Measurements from ENCODE around the gene MYO1G. TPM values are rescaled to one million over a fixed set of nuclear protein-coding genes. Genes with fewer than 3 reads are reported as not detected.

MYO1G gene
- polyA plus RNA-seq, 1 of the 3 experiments (the other 2 are of a cell fraction), result 0.05 TPM

DNA sequence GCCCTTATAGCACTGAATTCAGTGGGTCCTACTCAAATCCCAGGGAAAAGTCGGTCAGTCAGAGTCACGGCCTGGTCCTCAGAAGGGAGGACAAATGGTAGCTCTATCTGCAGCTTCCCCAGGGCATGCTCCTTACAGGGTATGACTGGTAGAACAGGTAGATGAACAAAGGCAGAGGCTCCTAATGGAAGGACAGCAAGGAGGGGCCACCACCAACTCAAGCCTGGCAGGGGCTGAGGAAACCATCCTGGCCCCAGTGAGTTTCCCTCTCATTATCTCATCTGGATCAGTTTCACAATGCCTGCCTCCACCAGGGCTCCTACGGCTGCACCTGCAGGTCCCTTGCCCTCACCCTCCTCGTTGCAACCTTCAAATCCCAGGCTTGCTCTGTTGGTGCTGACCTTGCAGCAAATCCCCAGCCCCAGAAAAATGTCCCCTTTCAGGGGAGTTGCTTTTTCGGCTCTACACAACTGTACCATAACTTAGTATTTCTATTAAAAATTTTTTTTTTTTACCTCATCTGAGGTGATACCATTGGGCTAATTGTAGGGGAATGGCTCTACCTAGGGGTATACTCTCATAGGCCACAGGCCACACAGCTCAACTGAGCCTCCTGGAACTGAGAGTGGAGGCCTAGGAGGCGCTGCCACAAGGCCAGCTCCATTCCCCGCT, 2.4 kb upstream of the MYO1G start (continued):
- TF ChIP-seq TAF1 (IDR thresholded peaks at IDR 0.05; ENCODE audit: borderline replicate concordance, low read depth, low read length) (no peak), RCOR1 (IDR thresholded peaks at IDR 0.05; ENCODE audit: low read length) (no peak), EP300 (IDR thresholded peaks at IDR 0.05; ENCODE audit: borderline replicate concordance in 1 of 2, low read depth in 1 of 2, low read length in 1 of 2) (no peak), NFIC (IDR thresholded peaks at IDR 0.05; ENCODE audit: borderline replicate concordance) (no peak), SIN3A (IDR thresholded peaks at IDR 0.05; ENCODE audit: borderline replicate concordance, low read depth, low read length) (no peak), RXRA (IDR thresholded peaks at IDR 0.05; ENCODE audit: borderline replicate concordance, low read depth) (no peak)

DNA sequence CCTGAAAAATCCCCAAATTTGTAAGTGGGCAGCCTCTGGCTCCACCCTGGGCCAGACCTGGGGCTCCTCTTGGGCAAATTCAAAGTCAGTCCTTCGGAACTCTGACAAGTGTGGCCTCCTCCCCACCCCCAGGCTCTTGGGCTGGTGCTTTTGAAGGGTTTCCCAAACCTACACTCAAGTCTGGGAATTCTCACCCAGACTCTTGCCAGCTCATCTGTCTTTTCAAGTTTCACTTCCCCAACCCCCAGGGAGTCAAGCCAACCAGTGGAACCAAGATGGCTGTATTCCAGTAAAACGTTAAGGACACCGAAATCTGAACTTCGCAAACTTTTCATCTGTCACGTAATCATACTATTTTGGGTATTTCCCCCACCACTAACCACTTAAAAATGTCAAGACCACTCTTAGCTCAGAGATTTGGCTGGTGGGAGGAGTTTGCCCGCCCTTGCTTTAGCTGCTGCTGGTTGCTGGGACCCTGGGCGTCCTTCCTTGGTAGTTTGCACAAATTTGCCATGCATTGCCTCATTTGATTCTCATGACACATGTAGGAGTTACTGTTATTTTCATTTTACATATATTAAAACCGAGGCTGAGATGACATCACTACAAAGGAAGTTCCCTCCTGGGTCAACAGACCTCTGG, 1.7 kb upstream of the MYO1G start:
- Histone ChIP-seq H3K4me2 (no peak overlapping the region), H3K9ac (no peak overlapping the region), H3K27ac (ENCODE audit: low read depth in 2 of 2, low read length in 1 of 2) (no peak overlapping the region), H3K4me3 (ENCODE audit: low read depth in 2 of 2, low read length in 1 of 2) (no peak overlapping the region), H3K36me3 (replicated peaks in 1 of 2; ENCODE audit: control insufficient read depth in 1 of 2, insufficient read depth in 2 of 2, low read length in 1 of 2) (peaks cover 36 to 50% of the 10 kb centered on the region in 2 experiments), H3K4me1 (ENCODE audit: control insufficient read depth in 1 of 2, insufficient read depth in 2 of 2, low read depth in 1 of 2, low read length in 1 of 2) (peaks cover 13 to 19% of the 10 kb centered on the region in 2 experiments; a peak in 3 of 4 replicates), H3K9me3 (no peaks in the 10 kb centered on the region), H3K27me3 (ENCODE audit: insufficient read depth) (no peaks in the 10 kb centered on the region), H4K20me1 (ENCODE audit: insufficient read depth) (0 out of 2 replicates have a peak, but pooled peaks cover 4% of the 10 kb centered on the region), H3F3A (replicated peaks; ENCODE audit: insufficient read depth) (peaks cover 39% of the 10 kb centered on the region), H3K9me2 (no peaks in the 10 kb centered on the region), H3K79me2 (ENCODE audit: insufficient read depth) (peaks cover 17% of the 10 kb centered on the region), H2AFZ (ENCODE audit: low read depth) (no peak overlapping the region)
- TF ChIP-seq RCOR1 (IDR thresholded peaks at IDR 0.05; ENCODE audit: low read length), result no peak
- no peak for TF ChIP-seq SIN3A (IDR thresholded peaks at IDR 0.05; ENCODE audit: borderline replicate concordance, low read depth, low read length)
- no peak for TF ChIP-seq RAD21 (IDR thresholded peaks at IDR 0.05; ENCODE audit: low read length)
- TF ChIP-seq RXRA (IDR thresholded peaks at IDR 0.05; ENCODE audit: borderline replicate concordance, low read depth), result no peak
- TF ChIP-seq POLR2AphosphoS5 (IDR thresholded peaks at IDR 0.05; ENCODE audit: low read depth, low read length), result no peak
- no peak for TF ChIP-seq TEAD4 (IDR thresholded peaks at IDR 0.05; ENCODE audit: borderline replicate concordance, insufficient read depth)
- TF ChIP-seq MXI1 (IDR thresholded peaks at IDR 0.05; ENCODE audit: low read depth, low read length), result no peak
- TF ChIP-seq EP300 (IDR thresholded peaks at IDR 0.05; ENCODE audit: borderline replicate concordance in 1 of 2, low read depth in 1 of 2, low read length in 1 of 2), result no peak
- no peak for TF ChIP-seq FOXM1 (IDR thresholded peaks at IDR 0.05; ENCODE audit: low read depth)
- TF ChIP-seq JUND (IDR thresholded peaks at IDR 0.05), result no peak
- TF ChIP-seq YY1 (IDR thresholded peaks at IDR 0.05; ENCODE audit: low read depth), result no peak
- TF ChIP-seq RFX5 (IDR thresholded peaks at IDR 0.05; ENCODE audit: low read length), result no peak
- no peak for TF ChIP-seq FOXJ3 (CRISPR knock-in tag; IDR thresholded peaks at IDR 0.05)
- TF ChIP-seq GATA2 (CRISPR knock-in tag; IDR thresholded peaks at IDR 0.05), result no peak
- TF ChIP-seq, protein P1, sequence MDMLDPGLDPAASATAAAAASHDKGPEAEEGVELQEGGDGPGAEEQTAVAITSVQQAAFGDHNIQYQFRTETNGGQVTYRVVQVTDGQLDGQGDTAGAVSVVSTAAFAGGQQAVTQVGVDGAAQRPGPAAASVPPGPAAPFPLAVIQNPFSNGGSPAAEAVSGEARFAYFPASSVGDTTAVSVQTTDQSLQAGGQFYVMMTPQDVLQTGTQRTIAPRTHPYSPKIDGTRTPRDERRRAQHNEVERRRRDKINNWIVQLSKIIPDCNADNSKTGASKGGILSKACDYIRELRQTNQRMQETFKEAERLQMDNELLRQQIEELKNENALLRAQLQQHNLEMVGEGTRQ (IDR thresholded peaks at IDR 0.05; ENCODE audit: borderline replicate concordance, low read depth, low read length), result no peak
- no peak for TF ChIP-seq NRF1 (IDR thresholded peaks at IDR 0.05; ENCODE audit: low read depth, low read length)
- TF ChIP-seq, protein P2, sequence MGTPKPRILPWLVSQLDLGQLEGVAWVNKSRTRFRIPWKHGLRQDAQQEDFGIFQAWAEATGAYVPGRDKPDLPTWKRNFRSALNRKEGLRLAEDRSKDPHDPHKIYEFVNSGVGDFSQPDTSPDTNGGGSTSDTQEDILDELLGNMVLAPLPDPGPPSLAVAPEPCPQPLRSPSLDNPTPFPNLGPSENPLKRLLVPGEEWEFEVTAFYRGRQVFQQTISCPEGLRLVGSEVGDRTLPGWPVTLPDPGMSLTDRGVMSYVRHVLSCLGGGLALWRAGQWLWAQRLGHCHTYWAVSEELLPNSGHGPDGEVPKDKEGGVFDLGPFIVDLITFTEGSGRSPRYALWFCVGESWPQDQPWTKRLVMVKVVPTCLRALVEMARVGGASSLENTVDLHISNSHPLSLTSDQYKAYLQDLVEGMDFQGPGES (IDR thresholded peaks at IDR 0.05; ENCODE audit: low read depth, low read length), result no peak
- no peak for TF ChIP-seq SMC3 (IDR thresholded peaks at IDR 0.05; ENCODE audit: low read depth, low read length)
- ChIA-PET CTCF (interaction anchor here (0.9 to 4.1 kb wide), 3 partner anchors 11 to 155 kb away, joined by 3 to 17 read pairs (median 4); no protein-coding TSS in a partner anchor), POLR2A (interaction anchor here (0.9 kb wide), 1 partner anchor 19 kb away, joined by 3 read pairs; no protein-coding TSS in a partner anchor)
- DNase-seq, result no peak
- 76% methylated on average over 8 of the region's 8 CpGs for WGBS (ENCODE audit: low lambda C conversion rate)
